ENCODE results near the gene SBNO2.

DNA sequence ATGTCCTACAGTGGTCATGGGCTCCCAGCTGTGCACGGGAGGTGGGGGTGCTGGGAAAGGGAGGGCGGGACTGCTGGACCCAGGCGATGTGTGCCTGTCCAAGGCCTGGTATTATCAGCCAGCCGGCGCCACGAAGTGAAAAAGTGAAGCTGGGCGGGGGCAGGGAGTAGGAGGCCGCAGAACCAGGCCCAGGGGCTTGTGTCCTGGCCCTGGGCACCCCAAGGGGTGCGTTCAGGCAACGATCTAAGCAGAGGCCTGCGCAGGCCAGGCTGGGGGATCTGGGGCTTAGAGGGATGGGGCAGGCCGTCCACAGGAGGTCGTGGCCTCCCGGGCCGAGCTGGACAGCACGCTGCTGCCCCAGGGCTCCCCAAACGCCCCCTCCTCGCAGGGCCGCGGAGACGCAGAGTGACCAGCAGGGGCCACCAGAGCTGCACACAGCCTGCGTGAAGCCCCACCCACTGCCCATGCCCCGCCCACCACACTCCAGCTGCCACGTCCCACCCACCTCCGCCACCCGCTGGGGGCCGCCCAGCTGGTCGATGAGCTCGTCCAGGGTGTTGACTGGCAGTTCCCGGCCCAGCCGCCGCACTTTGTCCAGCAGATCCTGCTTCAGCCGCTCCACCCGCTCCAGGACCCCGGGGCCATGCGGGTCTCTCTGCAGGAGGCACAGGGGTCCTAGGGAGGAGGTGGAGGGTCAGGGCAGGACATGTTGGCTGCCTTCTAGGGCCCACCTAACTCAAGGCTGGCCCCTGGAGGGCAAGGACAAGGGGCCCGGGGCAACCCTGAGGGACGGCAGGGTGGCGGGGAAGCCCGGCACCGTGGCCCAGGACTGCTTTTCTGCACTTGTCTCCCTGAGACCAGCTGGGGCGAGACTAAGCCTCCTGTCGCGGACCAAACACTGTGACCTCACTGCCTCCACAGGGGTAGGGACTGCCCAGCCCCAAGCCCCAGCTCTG lies 60.8 kb downstream of the SBNO2 start:
- no peak for TF ChIP-seq POLR2A (IDR thresholded peaks at IDR 0.05)
- TF ChIP-seq, protein P1, sequence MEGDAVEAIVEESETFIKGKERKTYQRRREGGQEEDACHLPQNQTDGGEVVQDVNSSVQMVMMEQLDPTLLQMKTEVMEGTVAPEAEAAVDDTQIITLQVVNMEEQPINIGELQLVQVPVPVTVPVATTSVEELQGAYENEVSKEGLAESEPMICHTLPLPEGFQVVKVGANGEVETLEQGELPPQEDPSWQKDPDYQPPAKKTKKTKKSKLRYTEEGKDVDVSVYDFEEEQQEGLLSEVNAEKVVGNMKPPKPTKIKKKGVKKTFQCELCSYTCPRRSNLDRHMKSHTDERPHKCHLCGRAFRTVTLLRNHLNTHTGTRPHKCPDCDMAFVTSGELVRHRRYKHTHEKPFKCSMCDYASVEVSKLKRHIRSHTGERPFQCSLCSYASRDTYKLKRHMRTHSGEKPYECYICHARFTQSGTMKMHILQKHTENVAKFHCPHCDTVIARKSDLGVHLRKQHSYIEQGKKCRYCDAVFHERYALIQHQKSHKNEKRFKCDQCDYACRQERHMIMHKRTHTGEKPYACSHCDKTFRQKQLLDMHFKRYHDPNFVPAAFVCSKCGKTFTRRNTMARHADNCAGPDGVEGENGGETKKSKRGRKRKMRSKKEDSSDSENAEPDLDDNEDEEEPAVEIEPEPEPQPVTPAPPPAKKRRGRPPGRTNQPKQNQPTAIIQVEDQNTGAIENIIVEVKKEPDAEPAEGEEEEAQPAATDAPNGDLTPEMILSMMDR (IDR thresholded peaks at IDR 0.05): peak; percentile 82 to 99 (median 84)
- peak; percentile 57 to 79 for TF ChIP-seq POLR2AphosphoS5 (IDR thresholded peaks at IDR 0.05; ENCODE audit: insufficient read depth in 1 of 2, low read depth in 1 of 2)

Measured in vagina (tissue), 2 donors.